Smooth muscle cell (in vitro differentiated cells): Measurements from ENCODE around the gene LPAR3. TPM values are rescaled to one million over a fixed set of nuclear protein-coding genes. Genes with fewer than 3 reads are reported as not detected.

Experiments used
- DNase-seq: peaks from one replicate; lab custom pipeline; 2025; ENCODE audit not compliant: unreplicated experiment; lab: John Stamatoyannopoulos, UW
- H2AFZ ChIP-seq: fragments of 200-600 bp; sonication (generic); 2 replicates; pipeline ENCODE4 v1.6.0; 2016; ENCODE audit warnings: antibody characterized with exemption, low read depth, mild to moderate bottlenecking
- H3F3A ChIP-seq: fragments of 200-600 bp; sonication (generic); 2 replicates; pipeline ENCODE4 v1.6.0; 2017; ENCODE audit warnings: antibody characterized with exemption, low read depth
- H3K27ac ChIP-seq: fragments of 200-600 bp; sonication (generic); 2 replicates; pipeline ENCODE4 v1.5.1; 2016; ENCODE audit warnings: low read depth, mild to moderate bottlenecking
- H3K27me3 ChIP-seq: fragments of 200-600 bp; sonication (generic); 2 replicates; pipeline ENCODE4 v1.6.1; 2016; ENCODE audit warnings: low read depth, mild to moderate bottlenecking
- H3K36me3 ChIP-seq: fragments of 200-600 bp; sonication (generic); 2 replicates; pipeline ENCODE4 v1.5.1; 2016; ENCODE audit warnings: low read depth
- H3K4me1 ChIP-seq: fragments of 200-600 bp; sonication (generic); 2 replicates; pipeline ENCODE4 v1.5.1; 2016; ENCODE audit warnings: low read depth
- H3K4me2 ChIP-seq: fragments of 200-600 bp; sonication (generic); 2 replicates; pipeline ENCODE4 v1.6.0; 2016; ENCODE audit warnings: mild to moderate bottlenecking
- H3K4me3 ChIP-seq: fragments of 200-600 bp; sonication (generic); 2 replicates; pipeline ENCODE4 v1.5.1; 2016; ENCODE audit warnings: mild to moderate bottlenecking
- H3K79me2 ChIP-seq: fragments of 200-600 bp; sonication (generic); 2 replicates; pipeline ENCODE4 v1.6.0; 2016; ENCODE audit warnings: low read depth, mild to moderate bottlenecking
- H3K9ac ChIP-seq: fragments of 200-600 bp; sonication (generic); 2 replicates; pipeline ENCODE4 v1.6.0; 2016; ENCODE audit warnings: low read depth
- H3K9me3 ChIP-seq: fragments of 200-600 bp; sonication (generic); replicated peaks from 2 replicates; pipeline ENCODE4 v1.5.1; 2016; ENCODE audit warnings: low read depth
- H4K20me1 ChIP-seq: fragments of 200-600 bp; sonication (generic); 2 replicates; pipeline ENCODE4 v1.6.0; 2016; ENCODE audit warnings: low read depth
- CTCF ChIP-seq: fragments of 200-600 bp; sonication (generic); IDR thresholded peaks from 2 replicates; pipeline ENCODE4 v1.5.1; 2017; ENCODE audit warnings: borderline replicate concordance, mild to moderate bottlenecking, antibody characterized with exemption; ENCODE audit not compliant: insufficient read depth, poor library complexity, severe bottlenecking
- WGBS: methylation state at CpG from one replicate; pipeline ENCODE4 v1.1.7; 2016; ENCODE audit warnings: low lambda C conversion rate; 5-methylcytosine and 5-hydroxymethylcytosine counted together
- polyA plus RNA-seq: library from polyadenylated mRNA; unstranded; fragments of >200 nt; fragmentation: Nextera tagmentation; extraction: Ambion mirVana; gene quantifications from 2 replicates; pipeline ENCODE4 v1.2.1, GENCODE V29; 2016
- total RNA-seq: library from RNA; depleted of rRNA; stranded (reverse); fragments of >200 nt; gene quantifications from 2 replicates; pipeline ENCODE4 v1.2.3, GENCODE V29; 2014

LPAR3 gene
- total and polyA plus RNA-seq, 2 experiments from 2014 or later: 0.78 to 0.94 TPM

DNA sequence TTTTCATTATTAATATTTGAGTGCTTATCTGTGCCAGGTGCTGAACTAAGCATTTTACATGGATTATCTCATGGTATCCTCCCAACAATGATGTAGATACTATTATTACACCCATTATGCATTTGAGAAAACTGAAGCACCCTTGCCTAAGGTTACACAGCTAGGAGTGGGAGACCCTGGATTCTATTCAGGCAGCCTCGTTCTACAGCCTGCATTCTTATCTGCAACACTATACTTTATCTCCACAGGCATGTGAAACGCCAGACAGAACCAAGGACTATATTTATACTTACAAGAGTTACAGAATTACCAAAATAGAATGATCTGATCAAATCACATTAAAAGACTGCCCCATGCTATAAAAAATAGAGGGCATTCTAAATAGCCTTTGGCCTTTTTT lies 22.4 kb downstream of the LPAR3 start:
- Histone ChIP-seq H4K20me1 (no peaks in the 10 kb centered on the region), H2AFZ (no peak overlapping the region), H3K4me3 (no peak overlapping the region), H3K9ac (no peak overlapping the region), H3K36me3 (no peaks in the 10 kb centered on the region), H3K27ac (no peak overlapping the region), H3K4me2 (no peak overlapping the region), H3K9me3 (no peaks in the 10 kb centered on the region), H3K79me2 (no peaks in the 10 kb centered on the region), H3K27me3 (no peaks in the 10 kb centered on the region), H3F3A (no peaks in the 10 kb centered on the region), H3K4me1 (no peaks in the 10 kb centered on the region)
- DNase-seq: no peak
- 14% methylated on average over 2 of the region's 2 CpGs for WGBS
- TF ChIP-seq CTCF: no peak

DNA sequence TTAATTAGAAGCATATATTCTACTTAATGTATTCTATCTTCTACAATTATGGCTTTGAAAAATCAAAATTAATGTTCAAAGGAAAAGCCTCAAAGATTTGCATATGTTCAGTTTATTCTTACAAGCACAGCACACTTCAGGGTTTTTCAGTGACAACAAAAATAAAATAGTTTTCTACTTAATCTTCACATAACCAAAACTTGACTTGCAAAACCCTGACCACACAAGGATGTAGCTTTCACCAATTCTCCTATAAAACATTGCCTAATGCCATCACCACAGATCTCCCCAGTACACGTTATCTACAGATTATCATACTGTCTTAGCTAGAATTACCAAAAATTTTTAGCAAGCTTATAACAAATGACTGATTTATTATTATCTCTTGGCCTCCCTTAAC lies 23.3 kb downstream of the LPAR3 start:
- H3F3A ChIP-seq: no peaks in the 10 kb centered on the region
- no peak for TF ChIP-seq CTCF
- no peak overlapping the region for H3K27ac ChIP-seq
- H3K9me3 ChIP-seq: no peaks in the 10 kb centered on the region
- DNase-seq: no peak
- H3K79me2 ChIP-seq: no peaks in the 10 kb centered on the region
- no peak overlapping the region for H3K4me3 ChIP-seq
- H4K20me1 ChIP-seq: no peaks in the 10 kb centered on the region
- no peak overlapping the region for H2AFZ ChIP-seq
- no peaks in the 10 kb centered on the region for H3K36me3 ChIP-seq
- no peak overlapping the region for H3K4me2 ChIP-seq
- H3K4me1 ChIP-seq: no peaks in the 10 kb centered on the region
- H3K9ac ChIP-seq: no peak overlapping the region
- 16% methylated on average over 1 of the region's 1 CpG for WGBS
- H3K27me3 ChIP-seq: no peaks in the 10 kb centered on the region

GRCh38 chr1:84862810-84863251 lies 30.2 kb downstream of the LPAR3 start:
- Histone ChIP-seq H3K36me3 (no peaks in the 10 kb centered on the region), H3K9ac (no peak overlapping the region), H3F3A (no peaks in the 10 kb centered on the region), H2AFZ (no peak overlapping the region), H4K20me1 (no peaks in the 10 kb centered on the region), H3K4me2 (no peak overlapping the region), H3K27me3 (no peaks in the 10 kb centered on the region), H3K79me2 (no peaks in the 10 kb centered on the region), H3K4me1 (no peaks in the 10 kb centered on the region), H3K4me3 (no peak overlapping the region), H3K27ac (no peak overlapping the region), H3K9me3 (no peaks in the 10 kb centered on the region)
- no peak for DNase-seq
- WGBS: 75% methylated on average over 5 of the region's 5 CpGs
- no peak for TF ChIP-seq CTCF

DNA sequence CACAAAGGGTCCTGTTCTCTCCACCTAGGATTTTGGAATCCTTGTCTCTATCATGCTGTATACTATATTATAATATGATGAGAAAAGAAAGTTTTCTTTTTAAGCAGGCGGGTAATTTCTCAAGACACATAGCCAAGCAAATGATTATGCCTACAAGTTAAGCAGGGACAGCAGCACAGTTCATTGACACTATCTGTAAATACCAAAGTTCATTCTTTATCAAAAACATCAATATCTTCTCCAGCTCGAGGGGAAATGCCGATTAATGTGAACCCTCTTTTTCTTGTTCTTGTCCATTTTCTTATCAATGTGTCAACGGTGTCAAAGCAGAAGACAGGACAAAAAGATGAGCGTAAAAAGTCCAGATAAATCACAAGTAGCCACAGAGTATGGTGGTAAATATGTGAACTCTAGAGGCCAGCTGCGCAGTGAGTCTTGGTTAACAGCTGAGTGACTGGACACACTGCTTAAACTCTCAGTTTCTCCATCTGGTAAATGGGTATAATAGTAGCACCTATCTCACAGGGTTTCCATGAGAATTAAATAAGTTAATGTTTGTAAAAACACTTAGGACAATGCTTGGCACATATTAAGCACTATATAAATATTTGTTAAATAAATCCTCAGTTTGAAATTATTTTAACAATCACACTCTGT lies 30.9 kb downstream of the LPAR3 start:
- no peak overlapping the region for H3K9ac ChIP-seq
- WGBS: 84% methylated on average over 6 of the region's 6 CpGs
- no peak for TF ChIP-seq CTCF
- H3K9me3 ChIP-seq: no peaks in the 10 kb centered on the region
- H3K79me2 ChIP-seq: no peaks in the 10 kb centered on the region
- H2AFZ ChIP-seq: no peak overlapping the region
- H3F3A ChIP-seq: no peaks in the 10 kb centered on the region
- H3K27me3 ChIP-seq: no peaks in the 10 kb centered on the region
- no peaks in the 10 kb centered on the region for H3K36me3 ChIP-seq
- no peak overlapping the region for H3K27ac ChIP-seq
- H3K4me1 ChIP-seq: no peaks in the 10 kb centered on the region
- no peak overlapping the region for H3K4me2 ChIP-seq
- no peaks in the 10 kb centered on the region for H4K20me1 ChIP-seq
- DNase-seq: no peak
- no peak overlapping the region for H3K4me3 ChIP-seq
